OCI-LY7 (cell line): ENCODE measurements around the gene CARD11.

ENCODE experiments used
- CTCF ChIP-seq: fragments of 200-600 bp; sonication (generic); conservative IDR thresholded peaks from 2 replicates; pipeline ENCODE4 v1.5.1; 2014; ENCODE audit warnings: mild to moderate bottlenecking, antibody characterized with exemption, low read length, moderate library complexity, mixed read lengths
- EZH2phosphoT487 ChIP-seq: fragments of 200-600 bp; sonication (generic); IDR thresholded peaks from 2 replicates; pipeline ENCODE4 v1.6.1; 2018; ENCODE audit warnings: low read depth, borderline replicate concordance, mild to moderate bottlenecking, mixed run types, antibody characterized with exemption, low read length, moderate library complexity, mixed read lengths

- TF ChIP-seq CTCF: no peak
- TF ChIP-seq EZH2phosphoT487: no peak
These were observed 26.2 kb upstream of the CARD11 start for GRCh38 chr7:3069771-3070449.
